IMR-90 (cell line): ENCODE results near the gene NHSL2. TPM values are rescaled to one million over a fixed set of nuclear protein-coding genes. Genes with fewer than 3 reads are reported as not detected.

Experiments used
- ATAC-seq: fragments of 200-7000 bp; cut with Tn5 transposase; 2 replicates; pipeline ENCODE4 v1.9.1; 2020; ENCODE audit warnings: low read depth, mild to moderate bottlenecking, moderate library complexity
- BruUV-seq: library from RNA; stranded (reverse); fragments of 400-500 nt; replicated peaks from 2 replicates; lab custom pipeline; 2021; lab: Mats Ljungman, UMichigan
- CTCF ChIA-PET: fragments of 300-600 bp; formaldehyde crosslinking; extraction: SDS; loops from one replicate; lab custom pipeline; 2021; ENCODE audit warnings: antibody characterized with exemption; lab: Yijun Ruan, JAX
- POLR2A ChIA-PET: fragments of 300-600 bp; sonication (Branson Sonifier 250); formaldehyde crosslinking; loops from one replicate; lab custom pipeline; 2022; ENCODE audit warnings: antibody characterized with exemption; ENCODE audit not compliant: unreplicated experiment; lab: Charles Lee
- DNase-seq: peaks from one replicate; pipeline ENCODE4 v3.0.0; 2013
- H2AFZ ChIP-seq: replicated peaks from 2 replicates; pipeline ENCODE3; 2013; ENCODE audit warnings: low read length, mild to moderate bottlenecking; ENCODE audit not compliant: poor library complexity
- H2AK5ac ChIP-seq: 2 replicates; pipeline ENCODE4 v1.6.1; 2013; ENCODE audit warnings: low read depth, low read length, inconsistent platforms
- H2AK9ac ChIP-seq: replicated peaks from 2 replicates; pipeline ENCODE3; 2013; ENCODE audit warnings: mild to moderate bottlenecking, low read depth, low read length, moderate library complexity; ENCODE audit not compliant: poor library complexity
- H2BK120ac ChIP-seq: 2 replicates; pipeline ENCODE4 v1.6.1; 2013; ENCODE audit warnings: low read depth, low read length, inconsistent platforms
- H2BK15ac ChIP-seq: 3 replicates; pipeline ENCODE4 v1.6.1; 2013; ENCODE audit warnings: low read depth, low read length, inconsistent platforms
- H2BK20ac ChIP-seq: 2 replicates; pipeline ENCODE4 v1.6.1; 2013; ENCODE audit warnings: low read depth, mild to moderate bottlenecking, inconsistent platforms, low read length, moderate library complexity
- H2BK5ac ChIP-seq: 2 replicates; pipeline ENCODE4 v1.6.1; 2013; ENCODE audit warnings: mild to moderate bottlenecking, low read depth, low read length, inconsistent platforms; ENCODE audit not compliant: poor library complexity, severe bottlenecking
- H3K14ac ChIP-seq: replicated peaks from 2 replicates; pipeline ENCODE4 v1.6.1; 2013; ENCODE audit warnings: low read depth, low read length, inconsistent platforms
- H3K18ac ChIP-seq: 2 replicates; pipeline ENCODE4 v1.6.1; 2013; ENCODE audit warnings: low read depth, low read length, control low read depth
- H3K23ac ChIP-seq: 2 replicates; pipeline ENCODE4 v1.6.1; 2013; ENCODE audit warnings: low read depth, low read length, inconsistent platforms
- H3K27ac ChIP-seq: 2 replicates; pipeline ENCODE4 v1.5.1; 2013; ENCODE audit warnings: mild to moderate bottlenecking, control low read depth, low read length; ENCODE audit not compliant: insufficient read depth
- H3K27me3 ChIP-seq: 2 replicates; pipeline ENCODE4 v1.6.1; 2013; ENCODE audit warnings: low read length; ENCODE audit not compliant: control insufficient read depth, insufficient read depth
- H3K36me3 ChIP-seq: 2 replicates; pipeline ENCODE4 v1.6.1; 2013; ENCODE audit warnings: low read length, mixed read lengths; ENCODE audit not compliant: control insufficient read depth, insufficient read depth
- H3K4ac ChIP-seq: 2 replicates; pipeline ENCODE4 v1.6.1; 2013; ENCODE audit warnings: low read depth, low read length, inconsistent platforms
- H3K4me1 ChIP-seq: 2 replicates; pipeline ENCODE4 v1.6.1; 2013; ENCODE audit warnings: low read length, mixed read lengths; ENCODE audit not compliant: control insufficient read depth, insufficient read depth
- H3K4me2 ChIP-seq: 2 replicates; pipeline ENCODE4 v1.6.1; 2013; ENCODE audit warnings: low read depth, mild to moderate bottlenecking, control low read depth, low read length, moderate library complexity
- H3K4me3 ChIP-seq: 2 replicates; pipeline ENCODE4 v1.5.1; 2013; ENCODE audit warnings: low read depth, mild to moderate bottlenecking, control low read depth, low read length, moderate library complexity; ENCODE audit not compliant: insufficient read depth
- H3K56ac ChIP-seq: 2 replicates; pipeline ENCODE4 v1.6.1; 2013; ENCODE audit warnings: low read length, inconsistent platforms; ENCODE audit not compliant: insufficient read depth; ENCODE audit errors: extremely low read depth
- H3K79me1 ChIP-seq, 2 experiments: 2 replicates each; pipeline ENCODE4 v1.6.1; 2013; ENCODE audit warnings: low read length in 2 of 2, inconsistent platforms in 1 of 2, low read depth in 1 of 2
- H3K9ac ChIP-seq: 2 replicates; pipeline ENCODE4 v1.6.1; 2013; ENCODE audit warnings: low read depth, low read length, control low read depth
- H3K9me1 ChIP-seq: 2 replicates; pipeline ENCODE4 v1.6.1; 2013; ENCODE audit warnings: low read length, inconsistent platforms; ENCODE audit not compliant: insufficient read depth
- H3K9me3 ChIP-seq: 2 replicates; pipeline ENCODE4 v1.6.1; 2013; ENCODE audit warnings: low read length; ENCODE audit not compliant: control insufficient read depth, insufficient read depth
- H4K20me1 ChIP-seq: 2 replicates; pipeline ENCODE4 v1.6.1; 2013; ENCODE audit warnings: low read length, inconsistent platforms; ENCODE audit not compliant: insufficient read depth
- H4K5ac ChIP-seq: 2 replicates; pipeline ENCODE4 v1.6.1; 2013; ENCODE audit warnings: mild to moderate bottlenecking, low read depth, low read length, control low read depth
- H4K8ac ChIP-seq, 2 experiments: 2 replicates each; pipeline ENCODE4 v1.6.1; 2013; ENCODE audit warnings: low read depth in 2 of 2, low read length in 2 of 2, control low read depth in 1 of 2, inconsistent platforms in 1 of 2
- H4K91ac ChIP-seq: 2 replicates; pipeline ENCODE4 v1.6.1; 2013; ENCODE audit warnings: low read depth, low read length, inconsistent platforms; ENCODE audit not compliant: insufficient read depth
- BHLHE40 ChIP-seq: fragments of 150-350 bp; IDR thresholded peaks from 2 replicates; pipeline ENCODE4 v1.6.1; 2016; ENCODE audit warnings: mild to moderate bottlenecking, low read depth, low read length
- CEBPB ChIP-seq: IDR thresholded peaks from 2 replicates; pipeline ENCODE4 v1.6.1; 2012; ENCODE audit warnings: low read depth, low read length, improper control_type of control experiment
- CHD1 ChIP-seq: IDR thresholded peaks from 2 replicates; pipeline ENCODE4 v1.6.1; 2012; ENCODE audit warnings: low read depth, low read length, improper control_type of control experiment
- FOS ChIP-seq: fragments of 150-350 bp; IDR thresholded peaks from 2 replicates; pipeline ENCODE4 v1.6.1; 2016; ENCODE audit warnings: low read depth, low read length
- MAFK ChIP-seq: IDR thresholded peaks from 2 replicates; pipeline ENCODE4 v1.6.1; 2012; ENCODE audit warnings: low read depth, low read length, improper control_type of control experiment
- MAZ ChIP-seq: IDR thresholded peaks from 2 replicates; pipeline ENCODE4 v1.6.1; 2012; ENCODE audit warnings: low read depth, mild to moderate bottlenecking, low read length, improper control_type of control experiment, moderate library complexity, borderline replicate concordance
- MXI1 ChIP-seq: IDR thresholded peaks from 2 replicates; pipeline ENCODE4 v1.6.1; 2012; ENCODE audit warnings: low read depth, mild to moderate bottlenecking, low read length, moderate library complexity, borderline replicate concordance
- NFE2L2 ChIP-seq: fragments of 150-350 bp; IDR thresholded peaks from 2 replicates; pipeline ENCODE4 v1.6.1; 2016; ENCODE audit warnings: low read depth, mild to moderate bottlenecking, low read length
- POLR2A ChIP-seq: IDR thresholded peaks from 2 replicates; pipeline ENCODE4 v1.6.1; 2012; ENCODE audit warnings: mild to moderate bottlenecking, low read depth, low read length
- RAD21 ChIP-seq: IDR thresholded peaks from 2 replicates; pipeline ENCODE4 v1.6.1; 2012; ENCODE audit warnings: low read length, improper control_type of control experiment
- RCOR1 ChIP-seq: IDR thresholded peaks from 2 replicates; pipeline ENCODE4 v1.6.1; 2012; ENCODE audit warnings: mild to moderate bottlenecking, low read length, improper control_type of control experiment; ENCODE audit not compliant: insufficient replicate concordance
- RFX5 ChIP-seq: IDR thresholded peaks from 2 replicates; pipeline ENCODE4 v1.8.0; 2012; ENCODE audit warnings: low read depth, mild to moderate bottlenecking, low read length, moderate library complexity
- SMC3 ChIP-seq: fragments of 150-350 bp; IDR thresholded peaks from 2 replicates; pipeline ENCODE4 v1.6.1; 2016; ENCODE audit warnings: low read depth, mild to moderate bottlenecking, antibody characterized with exemption, low read length, moderate library complexity
- USF2 ChIP-seq: fragments of 150-350 bp; IDR thresholded peaks from 2 replicates; pipeline ENCODE4 v1.6.1; 2017; ENCODE audit warnings: mild to moderate bottlenecking, antibody characterized with exemption, low read length, low read depth
- WGBS, 2 experiments: methylation state at CpG; one replicate each; pipeline versions ENCODE4 v1.1.5 to v1.1.7; 2013; ENCODE audit warnings: missing lambda C conversion rate in 2 of 2; ENCODE audit not compliant: insufficient read length in 1 of 2; ENCODE audit errors: extremely low coverage in 2 of 2; 5-methylcytosine and 5-hydroxymethylcytosine counted together
- dilution Hi-C: fragments of 300-500 bp; cut with HindIII; formaldehyde crosslinking; loops from one replicate; pipeline ENCODE4 v1.14.3; 2018; ENCODE audit warnings: low sequenced_read_pairs; ENCODE audit not compliant: unreplicated experiment
- in situ Hi-C: fragments of 300-500 bp; cut with MboI; formaldehyde crosslinking; loops from 3 replicates; pipeline ENCODE4 v1.14.3; 2019; ENCODE audit warnings: low sequenced_read_pairs, inconsistent platforms, mixed read lengths
- intact Hi-C: fragments of 100-400 bp; cut with micrococcal nuclease; formaldehyde crosslinking; loops from 2 replicates; pipeline ENCODE4 v1.10.0; 2022
- polyA plus RNA-seq, 3 experiments: library from polyadenylated mRNA; depleted of rRNA; stranded (reverse); fragments of >200 nt; gene quantifications; 2 replicates each; pipeline ENCODE4 v1.2.3, GENCODE V29; 2012; ENCODE audit warnings: low replicate concordance in 1 of 3
- total RNA-seq: library from RNA; depleted of rRNA; stranded (reverse); fragments of >200 nt; gene quantifications from 2 replicates; pipeline ENCODE4 v1.2.3, GENCODE V29; 2012
- TF ChIP-seq, protein P1 (sequence below): conservative IDR thresholded peaks from 2 replicates; pipeline ENCODE4 v1.5.1; 2012; ENCODE audit warnings: mild to moderate bottlenecking, low read depth, low read length, improper control_type of control experiment
- TF ChIP-seq, protein P2 (sequence below): fragments of 150-350 bp; IDR thresholded peaks from 2 replicates; pipeline ENCODE4 v1.6.1; 2016; ENCODE audit warnings: low read depth, mild to moderate bottlenecking, low read length, moderate library complexity, borderline replicate concordance

Gene NHSL2
- total and polyA plus RNA-seq, 2 of the 4 experiments (the other 2 are of a cell fraction), result 0.72 to 0.75 TPM

DNA sequence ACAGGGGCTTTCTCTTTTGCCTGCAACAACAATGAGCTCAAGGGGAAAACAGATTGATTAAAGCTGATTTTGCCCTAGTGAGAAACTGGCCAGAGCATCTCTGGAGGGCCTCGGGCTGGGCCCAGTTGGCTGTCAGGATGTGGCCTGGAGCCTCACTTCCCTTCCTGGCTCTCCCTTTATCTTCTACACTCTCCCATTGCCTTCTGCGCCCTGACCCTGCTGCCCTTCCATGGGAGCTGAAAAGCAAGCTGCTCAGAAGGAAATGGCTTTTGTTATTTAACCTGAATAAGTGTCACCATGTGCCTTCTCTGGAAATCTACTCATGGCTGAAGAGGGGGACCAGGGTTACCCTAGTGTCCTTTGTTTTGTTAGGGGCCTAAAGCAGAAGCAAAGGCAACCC, 43.8 kb downstream of the NHSL2 start:
- CTCF ChIA-PET, result interaction anchor here (1.1 kb wide), 1 partner anchor 64 kb away, joined by 3 read pairs; no protein-coding TSS in a partner anchor

More for the DNA sequence above, 43.8 kb downstream of the NHSL2 start:
- no peak overlapping the region for H3K18ac ChIP-seq
- H3K27me3 ChIP-seq, result peaks cover 45% of the 10 kb centered on the region
- ATAC-seq (no peak), DNase-seq (no peak)
- no peaks in the 10 kb centered on the region; the same call in 1 of the 2 replicates for H3K4me1 ChIP-seq
- H2AFZ ChIP-seq, result no peak overlapping the region
- no peak overlapping the region for H2AK5ac ChIP-seq
- no peaks in the 10 kb centered on the region for H3K79me1 ChIP-seq
- H3K4ac ChIP-seq, result no peak overlapping the region
- TF ChIP-seq CHD1 (no peak), RCOR1 (no peak), FOS (no peak), MAFK (no peak), RAD21 (no peak), BHLHE40 (no peak), SMC3 (no peak), MAZ (no peak), POLR2A (no peak), USF2 (no peak), RFX5 (no peak), MXI1 (no peak), NFE2L2 (no peak), CEBPB (no peak)
- TF ChIP-seq, protein P1, sequence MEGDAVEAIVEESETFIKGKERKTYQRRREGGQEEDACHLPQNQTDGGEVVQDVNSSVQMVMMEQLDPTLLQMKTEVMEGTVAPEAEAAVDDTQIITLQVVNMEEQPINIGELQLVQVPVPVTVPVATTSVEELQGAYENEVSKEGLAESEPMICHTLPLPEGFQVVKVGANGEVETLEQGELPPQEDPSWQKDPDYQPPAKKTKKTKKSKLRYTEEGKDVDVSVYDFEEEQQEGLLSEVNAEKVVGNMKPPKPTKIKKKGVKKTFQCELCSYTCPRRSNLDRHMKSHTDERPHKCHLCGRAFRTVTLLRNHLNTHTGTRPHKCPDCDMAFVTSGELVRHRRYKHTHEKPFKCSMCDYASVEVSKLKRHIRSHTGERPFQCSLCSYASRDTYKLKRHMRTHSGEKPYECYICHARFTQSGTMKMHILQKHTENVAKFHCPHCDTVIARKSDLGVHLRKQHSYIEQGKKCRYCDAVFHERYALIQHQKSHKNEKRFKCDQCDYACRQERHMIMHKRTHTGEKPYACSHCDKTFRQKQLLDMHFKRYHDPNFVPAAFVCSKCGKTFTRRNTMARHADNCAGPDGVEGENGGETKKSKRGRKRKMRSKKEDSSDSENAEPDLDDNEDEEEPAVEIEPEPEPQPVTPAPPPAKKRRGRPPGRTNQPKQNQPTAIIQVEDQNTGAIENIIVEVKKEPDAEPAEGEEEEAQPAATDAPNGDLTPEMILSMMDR, result no peak
- TF ChIP-seq, protein P2, sequence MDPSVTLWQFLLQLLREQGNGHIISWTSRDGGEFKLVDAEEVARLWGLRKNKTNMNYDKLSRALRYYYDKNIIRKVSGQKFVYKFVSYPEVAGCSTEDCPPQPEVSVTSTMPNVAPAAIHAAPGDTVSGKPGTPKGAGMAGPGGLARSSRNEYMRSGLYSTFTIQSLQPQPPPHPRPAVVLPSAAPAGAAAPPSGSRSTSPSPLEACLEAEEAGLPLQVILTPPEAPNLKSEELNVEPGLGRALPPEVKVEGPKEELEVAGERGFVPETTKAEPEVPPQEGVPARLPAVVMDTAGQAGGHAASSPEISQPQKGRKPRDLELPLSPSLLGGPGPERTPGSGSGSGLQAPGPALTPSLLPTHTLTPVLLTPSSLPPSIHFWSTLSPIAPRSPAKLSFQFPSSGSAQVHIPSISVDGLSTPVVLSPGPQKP, result no peak
- no peak overlapping the region for H3K23ac ChIP-seq
- H2BK15ac ChIP-seq, result no peak overlapping the region
- H3K14ac ChIP-seq, result no peak overlapping the region
- dilution Hi-C loops (no loop called here), intact Hi-C loops (no loop called here), in situ Hi-C loops (no loop called here)
- BruUV-seq, result no TSS peak
- POLR2A ChIA-PET, result no interaction called here
- no peak overlapping the region for H3K4me3 ChIP-seq
- H4K8ac ChIP-seq, result no peak overlapping the region
- no peak overlapping the region for H3K27ac ChIP-seq
- H3K56ac ChIP-seq, result no peak overlapping the region
- no peak overlapping the region for H4K91ac ChIP-seq
- H4K20me1 ChIP-seq, result no peaks in the 10 kb centered on the region
- no peaks in the 10 kb centered on the region for H3K9me1 ChIP-seq
- H2BK5ac ChIP-seq, result no peak overlapping the region
- H2BK120ac ChIP-seq, result no peak overlapping the region
- WGBS, 2 experiments, result no CpG with 5 or more reads among the region's 2 CpGs
- H2AK9ac ChIP-seq, result no peak overlapping the region
- H4K5ac ChIP-seq, result no peak overlapping the region
- H2BK20ac ChIP-seq, result no peak overlapping the region
- H3K36me3 ChIP-seq, result no peaks in the 10 kb centered on the region
- no peak overlapping the region for H3K9ac ChIP-seq
- H3K9me3 ChIP-seq, result no peaks in the 10 kb centered on the region
- no peak overlapping the region for H3K4me2 ChIP-seq
